ENCODE data around the gene ZNF346. TPM values are rescaled to one million over a fixed set of nuclear protein-coding genes. Genes with fewer than 3 reads are reported as not detected.
A peak's percentile ranks its signal among the peaks of the same experiment; 100 is the strongest.

The ZNF346 gene
- total RNA-seq, 4 donors from 2014 or later = 5.2 to 8.0 (median 6.8) TPM

DNA sequence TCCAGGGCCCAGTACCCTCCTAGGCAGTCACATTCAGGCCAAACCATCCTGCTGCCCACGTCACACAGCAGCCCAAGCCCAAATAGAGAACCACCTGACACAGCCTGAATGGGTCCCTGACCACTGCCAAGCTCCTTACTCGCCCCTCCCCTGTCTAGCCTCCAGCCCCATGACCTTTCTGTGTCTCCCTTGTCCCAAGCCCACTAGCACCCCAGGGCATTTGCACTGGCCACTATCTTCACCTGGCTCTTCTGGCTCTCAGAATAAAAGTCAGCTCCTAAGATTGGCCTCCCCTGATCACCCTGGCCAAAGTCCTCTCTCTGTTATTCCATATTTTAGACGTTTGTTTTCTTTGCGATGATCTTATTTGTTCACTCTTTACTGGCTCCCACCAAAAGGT lies 84.7 kb downstream of the ZNF346 start:
- no peak for ATAC-seq

GRCh38 chr5:177109810-177110209 lies 87.3 kb downstream of the ZNF346 start:
- H3K36me3 ChIP-seq = no peaks in the 10 kb centered on the region
- peaks cover 3 to 4% of the 10 kb centered on the region in 2 donors for H3K4me1 ChIP-seq
- H3K9me3 ChIP-seq = no peaks in the 10 kb centered on the region
- in situ Hi-C loops (cut with MboI; ENCODE audit: low sequenced_read_pairs in 4 of 4) (loop anchor here in 2 of 4 donors (25.0 kb wide), 2 partner anchors 152 to 448 kb away; no protein-coding TSS in a partner anchor), intact Hi-C loops (cut with DNase I; ENCODE audit: low total_unique reads) (loop anchor here (5.0 to 10.0 kb wide), 2 partner anchors 142 to 345 kb away; no protein-coding TSS in a partner anchor)
- no peak overlapping the region for H3K27ac ChIP-seq
- H3K4me3 ChIP-seq = no peak overlapping the region
- peaks cover 0 to 6% (median 0%) of the 10 kb centered on the region in 3 donors for H3K27me3 ChIP-seq
- no peak for ATAC-seq
- no peak for DNase-seq
- TF ChIP-seq, protein P1, sequence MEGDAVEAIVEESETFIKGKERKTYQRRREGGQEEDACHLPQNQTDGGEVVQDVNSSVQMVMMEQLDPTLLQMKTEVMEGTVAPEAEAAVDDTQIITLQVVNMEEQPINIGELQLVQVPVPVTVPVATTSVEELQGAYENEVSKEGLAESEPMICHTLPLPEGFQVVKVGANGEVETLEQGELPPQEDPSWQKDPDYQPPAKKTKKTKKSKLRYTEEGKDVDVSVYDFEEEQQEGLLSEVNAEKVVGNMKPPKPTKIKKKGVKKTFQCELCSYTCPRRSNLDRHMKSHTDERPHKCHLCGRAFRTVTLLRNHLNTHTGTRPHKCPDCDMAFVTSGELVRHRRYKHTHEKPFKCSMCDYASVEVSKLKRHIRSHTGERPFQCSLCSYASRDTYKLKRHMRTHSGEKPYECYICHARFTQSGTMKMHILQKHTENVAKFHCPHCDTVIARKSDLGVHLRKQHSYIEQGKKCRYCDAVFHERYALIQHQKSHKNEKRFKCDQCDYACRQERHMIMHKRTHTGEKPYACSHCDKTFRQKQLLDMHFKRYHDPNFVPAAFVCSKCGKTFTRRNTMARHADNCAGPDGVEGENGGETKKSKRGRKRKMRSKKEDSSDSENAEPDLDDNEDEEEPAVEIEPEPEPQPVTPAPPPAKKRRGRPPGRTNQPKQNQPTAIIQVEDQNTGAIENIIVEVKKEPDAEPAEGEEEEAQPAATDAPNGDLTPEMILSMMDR (IDR thresholded peaks at IDR 0.05 in 4 of 5, conservative IDR thresholded peaks at IDR 0.05 in 1 of 5) = no peak
- no peak for TF ChIP-seq POLR2A (IDR thresholded peaks at IDR 0.05)

More for the DNA sequence above, 84.7 kb downstream of the ZNF346 start:
- no peaks in the 10 kb centered on the region for H3K9me3 ChIP-seq
- in situ Hi-C loops (cut with MboI; ENCODE audit: low sequenced_read_pairs in 4 of 4) = loop anchor here in 2 of 4 donors (25.0 kb wide), 2 partner anchors 155 to 445 kb away; no protein-coding TSS in a partner anchor
- no peaks in the 10 kb centered on the region for H3K4me1 ChIP-seq
- H3K27ac ChIP-seq = no peak overlapping the region
- DNase-seq = no peak
- H3K27me3 ChIP-seq = peaks cover 6 to 10% (median 10%) of the 10 kb centered on the region in 3 donors
- H3K36me3 ChIP-seq = no peaks in the 10 kb centered on the region
- TF ChIP-seq, protein P1 (IDR thresholded peaks at IDR 0.05 in 4 of 5, conservative IDR thresholded peaks at IDR 0.05 in 1 of 5) = no peak
- TF ChIP-seq POLR2A (IDR thresholded peaks at IDR 0.05) = no peak
- H3K4me3 ChIP-seq = no peak overlapping the region
- intact Hi-C loops (cut with DNase I; ENCODE audit: low total_unique reads) = no loop called here

- DNase-seq (no peak), ATAC-seq (no peak)
- Histone ChIP-seq H3K9me3 (no peaks in the 10 kb centered on the region), H3K27me3 (no peaks in the 10 kb centered on the region), H3K36me3 (no peaks in the 10 kb centered on the region), H3K4me1 (peaks cover 7 to 10% of the 10 kb centered on the region in 2 donors), H3K4me3 (no peak overlapping the region), H3K27ac (no peak overlapping the region)
- TF ChIP-seq, protein P1 (IDR thresholded peaks at IDR 0.05 in 4 of 5, conservative IDR thresholded peaks at IDR 0.05 in 1 of 5) = peak; percentile 71 to 93 (median 85)
- no peak for TF ChIP-seq POLR2A (IDR thresholded peaks at IDR 0.05)
- intact Hi-C loops (cut with DNase I; ENCODE audit: low total_unique reads) = loop anchor here (1.0 to 10.0 kb wide), 3 partner anchors 40 to 343 kb away; no protein-coding TSS in a partner anchor
- in situ Hi-C loops (cut with MboI; ENCODE audit: low sequenced_read_pairs in 4 of 4) = loop anchor here in 2 of 4 donors (25.0 kb wide), 2 partner anchors 150 to 450 kb away; no protein-coding TSS in a partner anchor
These were observed 89.4 kb downstream of the ZNF346 start for GRCh38 chr5:177111720-177112394.

DNA sequence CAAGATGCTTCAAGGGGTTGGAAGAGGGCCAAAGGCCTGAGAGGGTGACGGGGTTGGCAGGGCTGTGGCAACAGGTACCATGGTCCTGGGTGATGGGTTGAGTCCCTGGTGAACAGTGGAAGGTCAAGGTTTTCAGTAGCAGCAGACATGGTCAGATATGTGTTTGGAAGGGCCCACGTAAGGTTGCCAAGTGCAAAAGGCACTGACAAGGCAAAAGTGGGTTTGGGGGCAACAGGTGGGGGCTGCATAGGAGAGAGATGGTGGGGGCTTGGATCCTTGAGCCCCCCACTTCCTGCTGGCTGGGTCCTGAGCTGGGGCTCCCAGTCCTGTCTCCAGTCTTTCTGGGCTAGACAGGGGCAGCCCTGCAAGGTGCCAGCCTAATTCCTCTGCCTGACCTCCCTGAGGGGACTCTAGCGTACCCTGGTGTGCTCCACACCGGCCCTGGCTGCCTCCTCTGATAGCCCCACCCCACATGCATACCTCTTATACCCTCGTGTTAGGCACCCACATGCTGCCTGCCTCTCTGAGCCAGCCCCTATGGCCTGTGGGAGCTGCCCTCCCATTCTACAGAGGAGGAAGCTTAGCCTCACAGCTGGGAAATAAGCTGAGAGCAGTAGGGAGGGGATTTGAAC lies 90.2 kb downstream of the ZNF346 start:
- Histone ChIP-seq H3K27me3 (no peaks in the 10 kb centered on the region), H3K4me1 (peaks cover 7 to 10% of the 10 kb centered on the region in 2 donors), H3K36me3 (no peaks in the 10 kb centered on the region), H3K9me3 (no peaks in the 10 kb centered on the region), H3K4me3 (no peak overlapping the region), H3K27ac (no peak overlapping the region)
- ATAC-seq (no peak), DNase-seq (no peak)
- TF ChIP-seq POLR2A (IDR thresholded peaks at IDR 0.05) = no peak
- TF ChIP-seq, protein P1 (IDR thresholded peaks at IDR 0.05 in 4 of 5, conservative IDR thresholded peaks at IDR 0.05 in 1 of 5) = no peak
- in situ Hi-C loops (cut with MboI; ENCODE audit: low sequenced_read_pairs in 4 of 4) = loop anchor here in 2 of 4 donors (25.0 kb wide), 2 partner anchors 150 to 450 kb away; no protein-coding TSS in a partner anchor
- intact Hi-C loops (cut with DNase I; ENCODE audit: low total_unique reads) = loop anchor here (1.0 to 10.0 kb wide), 3 partner anchors 40 to 342 kb away; no protein-coding TSS in a partner anchor

Measured in gastrocnemius medialis (tissue), 4 donors.